Upper lobe of right lung (tissue), 1 donor: ENCODE data around the gene CHTOP. TPM values are rescaled to one million over a fixed set of nuclear protein-coding genes. Genes with fewer than 3 reads are reported as not detected.
A peak's percentile ranks its signal among the peaks of the same experiment; 100 is the strongest.

Experiments
- ATAC-seq: fragments of 200-7000 bp; cut with Tn5 transposase; one replicate; pipeline ENCODE4 v1.9.1; 2020; ENCODE audit warnings: mild to moderate bottlenecking, moderate library complexity
- DNase-seq: peaks from one replicate; pipeline ENCODE4 v3.0.0-alpha.2; 2020
- H3K27ac ChIP-seq: fragments of 200-600 bp; one replicate; pipeline ENCODE4 v1.8.0; 2022
- H3K27me3 ChIP-seq: fragments of 200-600 bp; one replicate; pipeline ENCODE4 v1.8.0; 2022; ENCODE audit warnings: mild to moderate bottlenecking
- H3K36me3 ChIP-seq: fragments of 200-600 bp; one replicate; pipeline ENCODE4 v1.8.0; 2022
- H3K4me1 ChIP-seq: fragments of 200-600 bp; one replicate; pipeline ENCODE4 v1.8.0; 2022
- H3K4me3 ChIP-seq: fragments of 200-600 bp; one replicate; pipeline ENCODE4 v1.8.0; 2022; ENCODE audit warnings: mild to moderate bottlenecking
- H3K9me3 ChIP-seq: fragments of 200-600 bp; one replicate; pipeline ENCODE4 v1.8.0; 2022
- CTCF ChIP-seq: fragments of 200-600 bp; IDR thresholded peaks from one replicate; pipeline ENCODE4 v1.8.0; 2022; ENCODE audit warnings: antibody characterized with exemption
- intact Hi-C: fragments of 100-400 bp; cut with DNase I; formaldehyde crosslinking; loops from one replicate; pipeline ENCODE4 v1.11.0; 2022
- total RNA-seq: library from RNA; stranded (reverse); fragmentation: NEBNext Ultra II Directional; extraction: Animal tissue kit (Norgen Biotek cat#: 25700); gene quantifications from one replicate; pipeline ENCODE4 v1.2.1, GENCODE V29; 2021
- donor health status: DM: no; HTN: yes; CAD: no; lungs with severe emphysema.

The CHTOP gene
- total RNA-seq, 1 donor from 2014 or later: 63.5 TPM

- H3K27me3 ChIP-seq: no peaks in the 10 kb centered on the region
- intact Hi-C loops: no loop called here
- H3K4me3 ChIP-seq: no peak overlapping the region
- no peaks in the 10 kb centered on the region for H3K36me3 ChIP-seq
- ATAC-seq (peak; percentile 55), DNase-seq (peak; percentile 79)
- no peaks in the 10 kb centered on the region for H3K9me3 ChIP-seq
- peaks cover 12% of the 10 kb centered on the region for H3K4me1 ChIP-seq
- peak overlapping the region; percentile 72 for H3K27ac ChIP-seq
- no peak for TF ChIP-seq CTCF
Observed at GRCh38 chr1:153616917-153617311, 17.0 kb upstream of the CHTOP start.

GRCh38 chr1:153617663-153618062 lies 16.2 kb upstream of the CHTOP start:
- no peak for TF ChIP-seq CTCF
- H3K27me3 ChIP-seq: no peaks in the 10 kb centered on the region
- intact Hi-C loops: no loop called here
- DNase-seq: no peak
- peaks cover 12% of the 10 kb centered on the region for H3K4me1 ChIP-seq
- no peak for ATAC-seq
- no peaks in the 10 kb centered on the region for H3K36me3 ChIP-seq
- H3K27ac ChIP-seq: no peak overlapping the region
- no peak overlapping the region for H3K4me3 ChIP-seq
- no peaks in the 10 kb centered on the region for H3K9me3 ChIP-seq

GRCh38 chr1:153619171-153619570 lies 14.7 kb upstream of the CHTOP start:
- no peak for TF ChIP-seq CTCF
- H3K4me1 ChIP-seq: peaks cover 23% of the 10 kb centered on the region
- DNase-seq: no peak
- no peak for ATAC-seq
- H3K27me3 ChIP-seq: no peaks in the 10 kb centered on the region
- intact Hi-C loops: no loop called here
- no peak overlapping the region for H3K4me3 ChIP-seq
- H3K36me3 ChIP-seq: no peaks in the 10 kb centered on the region
- no peaks in the 10 kb centered on the region for H3K9me3 ChIP-seq
- H3K27ac ChIP-seq: no peak overlapping the region

- intact Hi-C loops: loop anchor here (10.0 kb wide), 1 partner anchor 48 kb away; no protein-coding TSS in a partner anchor
- H3K9me3 ChIP-seq: no peaks in the 10 kb centered on the region
- peak; percentile 76 for ATAC-seq
- no peak for DNase-seq
- H3K27me3 ChIP-seq: no peaks in the 10 kb centered on the region
- H3K36me3 ChIP-seq: no peaks in the 10 kb centered on the region
- H3K4me1 ChIP-seq: peaks cover 33% of the 10 kb centered on the region
- TF ChIP-seq CTCF: no peak
- H3K4me3 ChIP-seq: no peak overlapping the region
- no peak overlapping the region for H3K27ac ChIP-seq
Observed at GRCh38 chr1:153623101-153623500, 10.8 kb upstream of the CHTOP start.

GRCh38 chr1:153624965-153625611 lies 8.8 kb upstream of the CHTOP start:
- Histone ChIP-seq H3K36me3 (no peaks in the 10 kb centered on the region), H3K27ac (no peak overlapping the region), H3K4me3 (no peak overlapping the region), H3K9me3 (no peaks in the 10 kb centered on the region), H3K27me3 (no peaks in the 10 kb centered on the region), H3K4me1 (peaks cover 33% of the 10 kb centered on the region)
- intact Hi-C loops: loop anchor here (10.0 kb wide), 1 partner anchor 50 kb away; no protein-coding TSS in a partner anchor
- ATAC-seq (no peak), DNase-seq (no peak)
- no peak for TF ChIP-seq CTCF

GRCh38 chr1:153626477-153626903 lies 7.4 kb upstream of the CHTOP start:
- Histone ChIP-seq H3K27ac (peak overlapping the region; percentile 93), H3K36me3 (no peaks in the 10 kb centered on the region), H3K9me3 (no peaks in the 10 kb centered on the region), H3K27me3 (no peaks in the 10 kb centered on the region), H3K4me3 (peak overlapping the region; percentile 62), H3K4me1 (peaks cover 33% of the 10 kb centered on the region)
- ATAC-seq: no peak
- TF ChIP-seq CTCF: no peak
- intact Hi-C loops: loop anchor here (10.0 kb wide), 1 partner anchor 52 kb away; no protein-coding TSS in a partner anchor
- no peak for DNase-seq
